Measurements from ENCODE around the gene TRIM54.

Gene TRIM54

DNA sequence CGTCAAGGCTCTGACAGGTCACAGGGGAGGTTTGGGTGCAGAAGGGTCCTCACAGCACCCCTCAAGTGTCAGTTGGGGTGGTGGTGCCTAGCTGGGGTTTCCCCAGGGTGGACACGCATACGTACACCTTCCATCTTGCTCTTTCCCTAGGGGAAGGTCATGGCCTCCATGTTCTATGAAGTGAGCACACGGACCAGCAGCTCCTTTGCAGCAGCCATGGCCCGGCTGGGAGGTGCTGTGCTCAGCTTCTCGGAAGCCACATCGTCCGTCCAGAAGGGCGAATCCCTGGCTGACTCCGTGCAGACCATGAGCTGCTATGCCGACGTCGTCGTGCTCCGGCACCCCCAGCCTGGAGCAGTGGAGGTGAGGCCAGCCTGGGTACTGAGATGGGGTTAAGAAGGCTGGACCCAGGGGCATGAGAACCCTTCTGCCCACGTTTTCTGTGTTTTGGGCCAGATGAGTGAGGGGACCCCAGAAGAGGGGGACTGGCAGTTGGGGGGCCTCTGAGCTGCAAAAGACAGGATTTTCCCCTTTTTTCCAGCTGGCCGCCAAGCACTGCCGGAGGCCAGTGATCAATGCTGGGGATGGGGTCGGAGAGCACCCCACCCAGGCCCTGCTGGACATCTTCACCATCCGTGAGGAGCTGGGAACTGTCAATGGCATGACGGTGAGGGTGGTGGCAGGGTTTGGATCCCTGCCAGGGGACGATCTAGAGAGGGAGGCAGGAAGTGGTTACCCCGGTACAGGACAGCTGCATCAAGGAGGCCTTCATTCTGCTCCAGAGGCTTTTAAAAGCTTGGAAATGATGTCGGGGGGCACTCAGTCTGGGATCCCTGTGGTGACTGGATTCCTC lies 40.2 kb upstream of the TRIM54 start:
- H3K27ac ChIP-seq, result no peak overlapping the region
- TF ChIP-seq CTCF (IDR thresholded peaks at IDR 0.05) (no peak), ZFX (IDR thresholded peaks at IDR 0.05; ENCODE audit: borderline replicate concordance) (no peak)

DNA sequence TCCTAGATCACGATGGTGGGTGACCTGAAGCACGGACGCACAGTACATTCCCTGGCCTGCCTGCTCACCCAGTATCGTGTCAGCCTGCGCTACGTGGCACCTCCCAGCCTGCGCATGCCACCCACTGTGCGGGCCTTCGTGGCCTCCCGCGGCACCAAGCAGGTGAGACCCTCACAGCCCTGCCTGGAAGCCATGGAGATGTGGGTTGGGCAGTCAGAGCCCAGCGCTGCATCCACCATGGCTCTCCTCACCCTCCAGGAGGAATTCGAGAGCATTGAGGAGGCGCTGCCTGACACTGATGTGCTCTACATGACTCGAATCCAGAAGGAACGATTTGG lies 39.6 kb upstream of the TRIM54 start:
- no peak overlapping the region for H3K27ac ChIP-seq
- TF ChIP-seq ZFX (IDR thresholded peaks at IDR 0.05; ENCODE audit: borderline replicate concordance) (no peak), CTCF (IDR thresholded peaks at IDR 0.05) (no peak)

- TF ChIP-seq CTCF (IDR thresholded peaks at IDR 0.05) (no peak), ZFX (IDR thresholded peaks at IDR 0.05; ENCODE audit: borderline replicate concordance) (no peak)
- H3K27ac ChIP-seq, result no peak overlapping the region
Observed at GRCh38 chr2:27243391-27244130, 38.7 kb upstream of the TRIM54 start.

- TF ChIP-seq CTCF (IDR thresholded peaks at IDR 0.05), result no peak
- no peak for TF ChIP-seq ZFX (IDR thresholded peaks at IDR 0.05; ENCODE audit: borderline replicate concordance)
- no peak overlapping the region for H3K27ac ChIP-seq
Observed at GRCh38 chr2:27245116-27245515, 37.1 kb upstream of the TRIM54 start.

GRCh38 chr2:27245626-27246025 lies 36.6 kb upstream of the TRIM54 start:
- TF ChIP-seq CTCF (IDR thresholded peaks at IDR 0.05), result no peak
- no peak overlapping the region for H3K27ac ChIP-seq

DNA sequence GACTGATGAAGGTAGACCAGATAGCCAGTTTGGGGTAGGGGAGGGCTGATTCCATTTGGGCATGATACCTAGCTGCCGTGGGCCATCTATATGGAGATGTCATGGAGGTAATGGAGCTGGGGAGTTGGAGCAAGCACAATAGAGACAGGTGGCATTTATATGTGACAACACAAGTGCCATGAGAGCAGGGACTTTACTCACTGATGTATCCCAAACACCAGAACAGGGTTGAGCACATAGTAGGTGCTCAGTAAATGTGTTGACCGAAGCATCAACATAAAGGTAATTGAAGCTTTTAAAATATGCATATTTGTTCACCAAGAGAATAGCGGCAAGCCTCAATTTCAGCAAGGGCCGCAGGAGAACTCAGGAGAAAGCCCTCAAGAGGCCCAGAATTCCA lies 34.3 kb upstream of the TRIM54 start:
- H3K27ac ChIP-seq, result no peak overlapping the region
- TF ChIP-seq CTCF (IDR thresholded peaks at IDR 0.05) (no peak), ZFX (IDR thresholded peaks at IDR 0.05; ENCODE audit: borderline replicate concordance) (no peak)

Measured in 22Rv1 (cell line).